ENCODE data around the gene CABP5. TPM values are rescaled to one million over a fixed set of nuclear protein-coding genes. Genes with fewer than 3 reads are reported as not detected.

The CABP5 gene
- total and polyA plus RNA-seq, 10 of the 15 experiments (the other 5 are each of a cell fraction or from before 2014, with no cell fraction given), result not detected

- RAD21 ChIA-PET (ENCODE audit: unreplicated experiment), result no interaction called here
- Histone ChIP-seq H2AFZ (ENCODE audit: control insufficient read depth, low read depth, low read length) (no peak overlapping the region), H3K36me3 (ENCODE audit: control insufficient read depth in 2 of 2, insufficient read depth in 2 of 2, low read length in 1 of 2) (no peaks in the 10 kb centered on the region), H3K4me2 (ENCODE audit: control insufficient read depth, insufficient read depth) (no peak overlapping the region), H3K4me1 (ENCODE audit: control insufficient read depth, insufficient read depth, low read length) (no peaks in the 10 kb centered on the region), H3K79me2 (ENCODE audit: control insufficient read depth, insufficient read depth, low read length) (no peaks in the 10 kb centered on the region), H4K20me1 (ENCODE audit: control insufficient read depth, insufficient read depth) (no peaks in the 10 kb centered on the region), H3K9ac (ENCODE audit: control insufficient read depth, insufficient read depth, low read length) (no peak overlapping the region), H3K4me3 (no peak overlapping the region), H3K9me3 (replicated peaks; ENCODE audit: control insufficient read depth, insufficient read depth, low read length) (no peaks in the 10 kb centered on the region), H3K27ac (ENCODE audit: control insufficient read depth, insufficient read depth) (no peak overlapping the region), H3K27me3 (replicated peaks in 1 of 2; ENCODE audit: control insufficient read depth in 2 of 2, insufficient read depth in 2 of 2, low read length in 1 of 2) (no peaks in the 10 kb centered on the region)
- CTCF ChIA-PET, result no interaction called here
- 29% methylated on average over 7 of the region's 7 CpGs for WGBS (ENCODE audit: insufficient coverage, insufficient replicate concordance, low lambda C conversion rate, missing lambda C conversion rate)
- in situ Hi-C loops (cut with MboI), result no loop called here
- ATAC-seq (no peak), DNase-seq (ENCODE audit: low read depth, low spot score) (no peak), FAIRE-seq (no peak)
- no TSS peak for BruUV-seq (replicated peaks)
- intact Hi-C loops (cut with micrococcal nuclease; ENCODE audit: unreplicated experiment), result no loop called here
- POLR2A ChIA-PET, result no interaction called here
- SMC1A ChIA-PET (ENCODE audit: uncharacterized antibody, unreplicated experiment), result no interaction called here
- TF ChIP-seq RELA (IDR thresholded peaks at IDR 0.05; ENCODE audit: borderline replicate concordance, partially characterized antibody) (no peak), BCL3 (IDR thresholded peaks at IDR 0.05; ENCODE audit: borderline replicate concordance, insufficient read depth, low read depth, low read length, poor library complexity, severe bottlenecking) (no peak), NFYA (IDR thresholded peaks at IDR 0.05; ENCODE audit: borderline replicate concordance, low read depth, low read length) (no peak), EED (IDR thresholded peaks at IDR 0.05; ENCODE audit: low read depth) (no peak), JUND (IDR thresholded peaks at IDR 0.05; ENCODE audit: low read depth, low read length) (no peak), ZNF207 (IDR thresholded peaks at IDR 0.05; ENCODE audit: borderline replicate concordance) (no peak), RB1 (IDR thresholded peaks at IDR 0.05; ENCODE audit: borderline replicate concordance) (no peak), MYC (IDR thresholded peaks at IDR 0.05; ENCODE audit: insufficient read depth, insufficient read length, insufficient replicate concordance, low read length, severe bottlenecking) (no peak), REST (IDR thresholded peaks at IDR 0.05; ENCODE audit: low read depth, low read length) (no peak), LARP7 (IDR thresholded peaks at IDR 0.05) (no peak), TCF12 (IDR thresholded peaks at IDR 0.05; ENCODE audit: low read depth, low read length) (no peak), TCF3 (IDR thresholded peaks at IDR 0.05; ENCODE audit: borderline replicate concordance, insufficient read depth, low read depth, low read length) (no peak), RFX5 (IDR thresholded peaks at IDR 0.05; ENCODE audit: low read depth, low read length) (no peak), KAT2A (conservative IDR thresholded peaks at IDR 0.05; ENCODE audit: control insufficient read depth, low read depth, low read length) (no peak)
- TF ChIP-seq, protein P1, sequence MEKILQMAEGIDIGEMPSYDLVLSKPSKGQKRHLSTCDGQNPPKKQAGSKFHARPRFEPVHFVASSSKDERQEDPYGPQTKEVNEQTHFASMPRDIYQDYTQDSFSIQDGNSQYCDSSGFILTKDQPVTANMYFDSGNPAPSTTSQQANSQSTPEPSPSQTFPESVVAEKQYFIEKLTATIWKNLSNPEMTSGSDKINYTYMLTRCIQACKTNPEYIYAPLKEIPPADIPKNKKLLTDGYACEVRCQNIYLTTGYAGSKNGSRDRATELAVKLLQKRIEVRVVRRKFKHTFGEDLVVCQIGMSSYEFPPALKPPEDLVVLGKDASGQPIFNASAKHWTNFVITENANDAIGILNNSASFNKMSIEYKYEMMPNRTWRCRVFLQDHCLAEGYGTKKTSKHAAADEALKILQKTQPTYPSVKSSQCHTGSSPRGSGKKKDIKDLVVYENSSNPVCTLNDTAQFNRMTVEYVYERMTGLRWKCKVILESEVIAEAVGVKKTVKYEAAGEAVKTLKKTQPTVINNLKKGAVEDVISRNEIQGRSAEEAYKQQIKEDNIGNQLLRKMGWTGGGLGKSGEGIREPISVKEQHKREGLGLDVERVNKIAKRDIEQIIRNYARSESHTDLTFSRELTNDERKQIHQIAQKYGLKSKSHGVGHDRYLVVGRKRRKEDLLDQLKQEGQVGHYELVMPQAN (conservative IDR thresholded peaks at IDR 0.05), result no peak
- TF ChIP-seq, protein P2, sequence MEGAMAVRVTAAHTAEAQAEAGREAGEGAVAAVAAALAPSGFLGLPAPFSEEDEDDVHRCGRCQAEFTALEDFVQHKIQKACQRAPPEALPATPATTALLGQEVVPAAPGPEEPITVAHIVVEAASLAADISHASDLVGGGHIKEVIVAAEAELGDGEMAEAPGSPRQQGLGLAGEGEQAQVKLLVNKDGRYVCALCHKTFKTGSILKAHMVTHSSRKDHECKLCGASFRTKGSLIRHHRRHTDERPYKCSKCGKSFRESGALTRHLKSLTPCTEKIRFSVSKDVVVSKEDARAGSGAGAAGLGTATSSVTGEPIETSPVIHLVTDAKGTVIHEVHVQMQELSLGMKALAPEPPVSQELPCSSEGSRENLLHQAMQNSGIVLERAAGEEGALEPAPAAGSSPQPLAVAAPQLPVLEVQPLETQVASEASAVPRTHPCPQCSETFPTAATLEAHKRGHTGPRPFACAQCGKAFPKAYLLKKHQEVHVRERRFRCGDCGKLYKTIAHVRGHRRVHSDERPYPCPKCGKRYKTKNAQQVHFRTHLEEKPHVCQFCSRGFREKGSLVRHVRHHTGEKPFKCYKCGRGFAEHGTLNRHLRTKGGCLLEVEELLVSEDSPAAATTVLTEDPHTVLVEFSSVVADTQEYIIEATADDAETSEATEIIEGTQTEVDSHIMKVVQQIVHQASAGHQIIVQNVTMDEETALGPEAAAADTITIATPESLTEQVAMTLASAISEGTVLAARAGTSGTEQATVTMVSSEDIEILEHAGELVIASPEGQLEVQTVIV (IDR thresholded peaks at IDR 0.05; ENCODE audit: borderline replicate concordance, partially characterized antibody), result no peak
Measured at GRCh38 chr19:48029431-48029830, 14.4 kb downstream of the CABP5 start.

Data from GM12878 (cell line).